H54 (cell line): ENCODE results near the gene CSN2.

ENCODE experiments used
- DNase-seq: peaks from one replicate; pipeline ENCODE4 v3.0.0; 2011; ENCODE audit warnings: low spot score, mixed read lengths; ENCODE audit not compliant: insufficient read length
- FAIRE-seq: peaks from 3 replicates; lab custom pipeline; 2011; peaks lifted over from hg19 to GRCh38; lab: Jason Lieb, UNC
- POLR2A ChIP-seq: IDR thresholded peaks from 2 replicates; pipeline ENCODE4 v1.6.1; 2011; ENCODE audit warnings: low read depth, mild to moderate bottlenecking, low read length

CSN2 gene

GRCh38 chr4:69965628-69966027, at the start of gene CSN2:
Gene CSN2, minus strand, starts transcription at chr4:69965728. Its CDS starts 4,733 bp downstream, at chr4:69960995.
- DNase-seq (no peak), FAIRE-seq (no peak)
- TF ChIP-seq POLR2A = no peak

GRCh38 chr4:70008771-70009170, 43.2 kb upstream of the CSN2 start:
- TF ChIP-seq POLR2A = no peak
- FAIRE-seq = no peak
- DNase-seq = no peak

- FAIRE-seq (no peak), DNase-seq (no peak)
- TF ChIP-seq POLR2A = no peak
Observed at GRCh38 chr4:70002507-70002906, 37.0 kb upstream of the CSN2 start.

GRCh38 chr4:70000711-70001110, 35.2 kb upstream of the CSN2 start:
- no peak for TF ChIP-seq POLR2A
- FAIRE-seq = no peak

GRCh38 chr4:69999420-69999819, 33.9 kb upstream of the CSN2 start:
- TF ChIP-seq POLR2A = no peak
- FAIRE-seq (no peak), DNase-seq (no peak)

More at GRCh38 chr4:70000711-70001110, 35.2 kb upstream of the CSN2 start:
- DNase-seq = no peak

- DNase-seq (no peak), FAIRE-seq (no peak)
- TF ChIP-seq POLR2A = no peak
Observed at GRCh38 chr4:69995526-69996016, 30.0 kb upstream of the CSN2 start, which contains the start of gene STATH. Gene STATH, plus strand, starts transcription at chr4:69995966. Its CDS starts 2,472 bp downstream, at chr4:69998438.

- DNase-seq (no peak), FAIRE-seq (no peak)
- no peak for TF ChIP-seq POLR2A
Observed at GRCh38 chr4:69994782-69995181, 29.3 kb upstream of the CSN2 start.

- FAIRE-seq = no peak
- no peak for TF ChIP-seq POLR2A
- no peak for DNase-seq
Observed at GRCh38 chr4:69991016-69991415, 25.5 kb upstream of the CSN2 start.

- no peak for TF ChIP-seq POLR2A
- DNase-seq (no peak), FAIRE-seq (no peak)
Observed at GRCh38 chr4:69986663-69987062, 21.1 kb upstream of the CSN2 start.

- no peak for TF ChIP-seq POLR2A
- no peak for DNase-seq
- no peak for FAIRE-seq
Observed at GRCh38 chr4:69984030-69984443, 18.5 kb upstream of the CSN2 start.

- no peak for TF ChIP-seq POLR2A
- FAIRE-seq = no peak
Observed at GRCh38 chr4:69977582-69977981, 12.1 kb upstream of the CSN2 start.

GRCh38 chr4:69974631-69975030, 9.1 kb upstream of the CSN2 start:
- TF ChIP-seq POLR2A = no peak
- DNase-seq = no peak
- no peak for FAIRE-seq

More at GRCh38 chr4:69977582-69977981, 12.1 kb upstream of the CSN2 start:
- DNase-seq = no peak

- FAIRE-seq (no peak), DNase-seq (no peak)
- no peak for TF ChIP-seq POLR2A
Observed at GRCh38 chr4:69970071-69970470, 4.5 kb upstream of the CSN2 start.

GRCh38 chr4:69957209-69957608, 8.3 kb downstream of the CSN2 start:
- TF ChIP-seq POLR2A = no peak
- DNase-seq = no peak
- FAIRE-seq = no peak

GRCh38 chr4:69951602-69952001, 13.9 kb downstream of the CSN2 start:
- DNase-seq (no peak), FAIRE-seq (no peak)
- no peak for TF ChIP-seq POLR2A
